GM23338 (cell line): ENCODE data around the gene BTBD9. TPM values are rescaled to one million over a fixed set of nuclear protein-coding genes. Genes with fewer than 3 reads are reported as not detected.

Source experiments
- POLR2AphosphoS5 ChIP-seq: IDR thresholded peaks from 2 replicates; pipeline ENCODE4 v1.6.1; 2016; ENCODE audit warnings: antibody characterized with exemption, low read depth
- REST ChIP-seq: IDR thresholded peaks from one replicate; pipeline ENCODE4 v1.6.1; 2018; ENCODE audit warnings: antibody characterized with exemption; ENCODE audit not compliant: unreplicated experiment
- STAT1 ChIP-seq: IDR thresholded peaks from one replicate; pipeline ENCODE4 v1.6.1; 2016; ENCODE audit warnings: antibody characterized with exemption; ENCODE audit not compliant: unreplicated experiment
- polyA plus RNA-seq: library from polyadenylated mRNA; unstranded; fragments of >200 nt; fragmentation: Nextera tagmentation; extraction: Ambion mirVana; gene quantifications from 2 replicates; pipeline ENCODE4 v1.2.1, GENCODE V29; 2016
- total RNA-seq: library from RNA; depleted of rRNA; stranded (reverse); fragments of >200 nt; shearing (Covaris generic); gene quantifications from 2 replicates; pipeline ENCODE4 v1.2.3, GENCODE V29; 2014
- TF ChIP-seq, protein P1 (sequence below): fragments of 250-450 bp; sonication (Bioruptor Pico); IDR thresholded peaks from 2 replicates; pipeline ENCODE4 v1.5.0; 2020; ENCODE audit warnings: mild to moderate bottlenecking, moderate library complexity
- TF ChIP-seq, protein P2 (sequence below), 2 experiments: fragments of 200-600 bp in 1 of 2; sonication (generic) in 1 of 2; conservative IDR thresholded peaks; 2 replicates each; pipeline versions ENCODE4 v1.5.1 to v1.6.1; 2016 to 2017; ENCODE audit warnings: antibody characterized with exemption in 2 of 2, low read depth in 2 of 2, mild to moderate bottlenecking in 2 of 2, moderate library complexity in 1 of 2

Gene BTBD9
- total and polyA plus RNA-seq, 2 experiments from 2014 or later: 4.2 to 5.3 TPM

DNA sequence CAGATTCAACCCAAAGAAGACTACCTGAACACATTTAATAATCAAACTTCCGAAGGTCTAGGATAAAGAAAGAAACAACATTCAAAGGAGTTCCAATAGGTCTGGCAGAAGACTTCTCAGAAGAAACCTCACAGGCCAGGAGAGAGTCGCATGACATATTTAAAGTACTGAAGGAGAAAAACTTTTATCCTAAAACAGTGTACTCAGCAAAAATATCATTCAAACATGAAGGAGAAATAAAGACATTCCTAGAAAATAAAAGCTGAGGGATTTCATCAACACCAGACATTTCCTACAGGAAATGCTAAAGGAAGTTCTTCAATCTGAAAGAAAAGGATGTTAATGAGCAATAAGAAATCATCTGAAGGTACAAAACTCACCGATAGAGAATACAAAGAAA is 108.6 kb downstream of the BTBD9 start (continued):
- TF ChIP-seq, protein P1, sequence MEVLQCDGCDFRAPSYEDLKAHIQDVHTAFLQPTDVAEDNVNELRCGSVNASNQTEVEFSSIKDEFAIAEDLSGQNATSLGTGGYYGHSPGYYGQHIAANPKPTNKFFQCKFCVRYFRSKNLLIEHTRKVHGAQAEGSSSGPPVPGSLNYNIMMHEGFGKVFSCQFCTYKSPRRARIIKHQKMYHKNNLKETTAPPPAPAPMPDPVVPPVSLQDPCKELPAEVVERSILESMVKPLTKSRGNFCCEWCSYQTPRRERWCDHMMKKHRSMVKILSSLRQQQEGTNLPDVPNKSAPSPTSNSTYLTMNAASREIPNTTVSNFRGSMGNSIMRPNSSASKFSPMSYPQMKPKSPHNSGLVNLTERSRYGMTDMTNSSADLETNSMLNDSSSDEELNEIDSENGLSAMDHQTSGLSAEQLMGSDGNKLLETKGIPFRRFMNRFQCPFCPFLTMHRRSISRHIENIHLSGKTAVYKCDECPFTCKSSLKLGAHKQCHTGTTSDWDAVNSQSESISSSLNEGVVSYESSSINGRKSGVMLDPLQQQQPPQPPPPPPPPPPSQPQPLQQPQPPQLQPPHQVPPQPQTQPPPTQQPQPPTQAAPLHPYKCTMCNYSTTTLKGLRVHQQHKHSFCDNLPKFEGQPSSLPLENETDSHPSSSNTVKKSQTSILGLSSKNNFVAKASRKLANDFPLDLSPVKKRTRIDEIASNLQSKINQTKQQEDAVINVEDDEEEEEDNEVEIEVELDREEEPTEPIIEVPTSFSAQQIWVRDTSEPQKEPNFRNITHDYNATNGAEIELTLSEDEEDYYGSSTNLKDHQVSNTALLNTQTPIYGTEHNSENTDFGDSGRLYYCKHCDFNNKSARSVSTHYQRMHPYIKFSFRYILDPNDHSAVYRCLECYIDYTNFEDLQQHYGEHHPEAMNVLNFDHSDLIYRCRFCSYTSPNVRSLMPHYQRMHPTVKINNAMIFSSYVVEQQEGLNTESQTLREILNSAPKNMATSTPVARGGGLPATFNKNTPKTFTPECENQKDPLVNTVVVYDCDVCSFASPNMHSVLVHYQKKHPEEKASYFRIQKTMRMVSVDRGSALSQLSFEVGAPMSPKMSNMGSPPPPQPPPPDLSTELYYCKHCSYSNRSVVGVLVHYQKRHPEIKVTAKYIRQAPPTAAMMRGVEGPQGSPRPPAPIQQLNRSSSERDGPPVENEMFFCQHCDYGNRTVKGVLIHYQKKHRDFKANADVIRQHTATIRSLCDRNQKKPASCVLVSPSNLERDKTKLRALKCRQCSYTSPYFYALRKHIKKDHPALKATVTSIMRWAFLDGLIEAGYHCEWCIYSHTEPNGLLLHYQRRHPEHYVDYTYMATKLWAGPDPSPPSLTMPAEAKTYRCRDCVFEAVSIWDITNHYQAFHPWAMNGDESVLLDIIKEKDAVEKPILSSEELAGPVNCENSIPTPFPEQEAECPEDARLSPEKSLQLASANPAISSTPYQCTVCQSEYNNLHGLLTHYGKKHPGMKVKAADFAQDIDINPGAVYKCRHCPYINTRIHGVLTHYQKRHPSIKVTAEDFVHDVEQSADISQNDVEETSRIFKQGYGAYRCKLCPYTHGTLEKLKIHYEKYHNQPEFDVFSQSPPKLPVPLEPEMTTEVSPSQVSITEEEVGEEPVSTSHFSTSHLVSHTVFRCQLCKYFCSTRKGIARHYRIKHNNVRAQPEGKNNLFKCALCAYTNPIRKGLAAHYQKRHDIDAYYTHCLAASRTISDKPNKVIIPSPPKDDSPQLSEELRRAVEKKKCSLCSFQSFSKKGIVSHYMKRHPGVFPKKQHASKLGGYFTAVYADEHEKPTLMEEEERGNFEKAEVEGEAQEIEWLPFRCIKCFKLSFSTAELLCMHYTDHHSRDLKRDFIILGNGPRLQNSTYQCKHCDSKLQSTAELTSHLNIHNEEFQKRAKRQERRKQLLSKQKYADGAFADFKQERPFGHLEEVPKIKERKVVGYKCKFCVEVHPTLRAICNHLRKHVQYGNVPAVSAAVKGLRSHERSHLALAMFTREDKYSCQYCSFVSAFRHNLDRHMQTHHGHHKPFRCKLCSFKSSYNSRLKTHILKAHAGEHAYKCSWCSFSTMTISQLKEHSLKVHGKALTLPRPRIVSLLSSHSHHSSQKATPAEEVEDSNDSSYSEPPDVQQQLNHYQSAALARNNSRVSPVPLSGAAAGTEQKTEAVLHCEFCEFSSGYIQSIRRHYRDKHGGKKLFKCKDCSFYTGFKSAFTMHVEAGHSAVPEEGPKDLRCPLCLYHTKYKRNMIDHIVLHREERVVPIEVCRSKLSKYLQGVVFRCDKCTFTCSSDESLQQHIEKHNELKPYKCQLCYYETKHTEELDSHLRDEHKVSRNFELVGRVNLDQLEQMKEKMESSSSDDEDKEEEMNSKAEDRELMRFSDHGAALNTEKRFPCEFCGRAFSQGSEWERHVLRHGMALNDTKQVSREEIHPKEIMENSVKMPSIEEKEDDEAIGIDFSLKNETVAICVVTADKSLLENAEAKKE (CRISPR knock-in tag): no peak
- no peak for TF ChIP-seq POLR2AphosphoS5
- TF ChIP-seq, protein P2, sequence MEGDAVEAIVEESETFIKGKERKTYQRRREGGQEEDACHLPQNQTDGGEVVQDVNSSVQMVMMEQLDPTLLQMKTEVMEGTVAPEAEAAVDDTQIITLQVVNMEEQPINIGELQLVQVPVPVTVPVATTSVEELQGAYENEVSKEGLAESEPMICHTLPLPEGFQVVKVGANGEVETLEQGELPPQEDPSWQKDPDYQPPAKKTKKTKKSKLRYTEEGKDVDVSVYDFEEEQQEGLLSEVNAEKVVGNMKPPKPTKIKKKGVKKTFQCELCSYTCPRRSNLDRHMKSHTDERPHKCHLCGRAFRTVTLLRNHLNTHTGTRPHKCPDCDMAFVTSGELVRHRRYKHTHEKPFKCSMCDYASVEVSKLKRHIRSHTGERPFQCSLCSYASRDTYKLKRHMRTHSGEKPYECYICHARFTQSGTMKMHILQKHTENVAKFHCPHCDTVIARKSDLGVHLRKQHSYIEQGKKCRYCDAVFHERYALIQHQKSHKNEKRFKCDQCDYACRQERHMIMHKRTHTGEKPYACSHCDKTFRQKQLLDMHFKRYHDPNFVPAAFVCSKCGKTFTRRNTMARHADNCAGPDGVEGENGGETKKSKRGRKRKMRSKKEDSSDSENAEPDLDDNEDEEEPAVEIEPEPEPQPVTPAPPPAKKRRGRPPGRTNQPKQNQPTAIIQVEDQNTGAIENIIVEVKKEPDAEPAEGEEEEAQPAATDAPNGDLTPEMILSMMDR (conservative IDR thresholded peaks at IDR 0.05; ENCODE audit: low read depth in 2 of 2): no peak
- TF ChIP-seq STAT1: no peak
- TF ChIP-seq REST: no peak
